Progenitor cell of endocrine pancreas (in vitro differentiated cells): Measurements from ENCODE around the gene TTC4. TPM values are rescaled to one million over a fixed set of nuclear protein-coding genes. Genes with fewer than 3 reads are reported as not detected.

Source experiments
- DNase-seq: peaks from one replicate; pipeline ENCODE4 v3.0.0; 2021; ENCODE audit warnings: low spot score; ENCODE audit not compliant: unreplicated experiment
- H3K27ac Mint-ChIP-seq: 2 replicates; pipeline ENCODE4 v1.8.0; 2021; ENCODE audit warnings: mild to moderate bottlenecking, moderate library complexity, mixed read lengths
- H3K27me3 Mint-ChIP-seq: 2 replicates; pipeline ENCODE4 v1.8.0; 2021; ENCODE audit warnings: mixed read lengths
- H3K36me3 Mint-ChIP-seq: 2 replicates; pipeline ENCODE4 v1.8.0; 2022; ENCODE audit warnings: mixed read lengths; ENCODE audit not compliant: insufficient read depth
- H3K4me1 Mint-ChIP-seq: 2 replicates; pipeline ENCODE4 v1.8.0; 2021; ENCODE audit warnings: low read depth, mixed read lengths
- H3K4me3 Mint-ChIP-seq: 2 replicates; pipeline ENCODE4 v1.8.0; 2021; ENCODE audit warnings: low read depth, mild to moderate bottlenecking, moderate library complexity, mixed read lengths
- H3K9me3 Mint-ChIP-seq: 2 replicates; pipeline ENCODE4 v1.8.0; 2021; ENCODE audit warnings: low read depth, mixed read lengths
- CTCF ChIP-seq: fragments of 200-600 bp; sonication (generic); IDR thresholded peaks from one replicate; pipeline ENCODE4 v1.5.0; 2021; ENCODE audit warnings: antibody characterized with exemption, mild to moderate bottlenecking; ENCODE audit not compliant: unreplicated experiment
- total RNA-seq: library from RNA; stranded (reverse); gene quantifications from 2 replicates; pipeline ENCODE4 v1.2.1, GENCODE V29; 2021

The TTC4 gene
- total RNA-seq, 1 donor from 2014 or later = 24.0 TPM

GRCh38 chr1:54787604-54788003 lies 71.9 kb downstream of the TTC4 start:
- no peak for DNase-seq
- H3K27me3 Mint-ChIP-seq = peaks cover 21% of the 10 kb centered on the region
- no peak for TF ChIP-seq CTCF
- no peak overlapping the region for H3K27ac Mint-ChIP-seq
- H3K4me3 Mint-ChIP-seq = no peak overlapping the region
- H3K9me3 Mint-ChIP-seq = peaks cover 3% of the 10 kb centered on the region
- no peaks in the 10 kb centered on the region for H3K4me1 Mint-ChIP-seq
- no peaks in the 10 kb centered on the region for H3K36me3 Mint-ChIP-seq

GRCh38 chr1:54788459-54788858 lies 72.8 kb downstream of the TTC4 start:
- no peak for DNase-seq
- no peak overlapping the region for H3K4me3 Mint-ChIP-seq
- H3K36me3 Mint-ChIP-seq = no peaks in the 10 kb centered on the region
- no peak overlapping the region for H3K27ac Mint-ChIP-seq
- TF ChIP-seq CTCF = no peak
- peaks cover 3% of the 10 kb centered on the region for H3K9me3 Mint-ChIP-seq
- no peaks in the 10 kb centered on the region for H3K4me1 Mint-ChIP-seq
- peaks cover 15% of the 10 kb centered on the region for H3K27me3 Mint-ChIP-seq

GRCh38 chr1:54791880-54792522 lies 76.3 kb downstream of the TTC4 start:
- TF ChIP-seq CTCF = peak; percentile 71
- peaks cover 11% of the 10 kb centered on the region for H3K27me3 Mint-ChIP-seq
- H3K36me3 Mint-ChIP-seq = no peaks in the 10 kb centered on the region
- peaks cover 3% of the 10 kb centered on the region for H3K9me3 Mint-ChIP-seq
- peaks cover 5% of the 10 kb centered on the region for H3K4me1 Mint-ChIP-seq
- no peak overlapping the region for H3K27ac Mint-ChIP-seq
- no peak overlapping the region for H3K4me3 Mint-ChIP-seq
- DNase-seq = no peak

Other genes with a start within 250 kb of the TTC4 start
- gene ACOT11, start 167.6 kb upstream of the TTC4 start, total RNA-seq = 1.7 and 2.2 TPM in 2 replicates
- 0.33 TPM in 1 of 2 replicates, not detected in the other for gene FAM151A, start 92.3 kb upstream of the TTC4 start, total RNA-seq
- gene MROH7, start 74.1 kb upstream of the TTC4 start, total RNA-seq = 0.29 and 0.50 TPM in 2 replicates
- 9.1 and 11.0 TPM in 2 replicates for gene PARS2, start 48.7 kb downstream of the TTC4 start, total RNA-seq
- gene TTC22, start 85.5 kb downstream of the TTC4 start, total RNA-seq = 2.4 TPM in 2 replicates
- gene DHCR24, start 171.3 kb downstream of the TTC4 start, total RNA-seq = 217 and 229 TPM in 2 replicates